Glomerular visceral epithelial cell (primary cell): Measurements from ENCODE around the gene PDILT.

Experiments
- DNase-seq: peaks from one replicate; pipeline ENCODE4 v3.0.0-alpha.2; 2016; ENCODE audit errors: extremely low spot score

Gene PDILT

GRCh38 chr16:20364051-20364450 is 40.5 kb downstream of the PDILT start:
- DNase-seq: no peak

GRCh38 chr16:20363191-20363590 is 41.3 kb downstream of the PDILT start:
- no peak for DNase-seq

- no peak for DNase-seq
Measured at GRCh38 chr16:20359997-20360396, 44.5 kb downstream of the PDILT start.

GRCh38 chr16:20355114-20355782 is 49.3 kb downstream of the PDILT start:
- DNase-seq: no peak

GRCh38 chr16:20353379-20353778 is 51.2 kb downstream of the PDILT start:
- DNase-seq: no peak

GRCh38 chr16:20352615-20353014 is 51.9 kb downstream of the PDILT start, which contains the start of gene UMOD:
UMOD (minus strand) TSS chr16:20352715; CDS start chr16:20350737, 1,978 bp downstream.
- DNase-seq: no peak

GRCh38 chr16:20349615-20350014 is 54.9 kb downstream of the PDILT start:
- no peak for DNase-seq

- DNase-seq: no peak
Measured at GRCh38 chr16:20348365-20349185, 56.0 kb downstream of the PDILT start.

- no peak for DNase-seq
Measured at GRCh38 chr16:20347666-20348364, 56.7 kb downstream of the PDILT start.

- DNase-seq: no peak
Measured at GRCh38 chr16:20344611-20345010, 59.9 kb downstream of the PDILT start.

- no peak for DNase-seq
Measured at GRCh38 chr16:20339744-20340143, 64.8 kb downstream of the PDILT start.

- no peak for DNase-seq
Measured at GRCh38 chr16:20336955-20337354, 67.6 kb downstream of the PDILT start.

- DNase-seq: no peak
Measured at GRCh38 chr16:20334396-20334795, 70.1 kb downstream of the PDILT start.

GRCh38 chr16:20333120-20333519 is 71.4 kb downstream of the PDILT start:
- DNase-seq: no peak

GRCh38 chr16:20332411-20332810 is 72.1 kb downstream of the PDILT start:
- no peak for DNase-seq

GRCh38 chr16:20331635-20332034 is 72.9 kb downstream of the PDILT start:
- DNase-seq: no peak

- no peak for DNase-seq
Measured at GRCh38 chr16:20329392-20330138, 75.0 kb downstream of the PDILT start.

GRCh38 chr16:20327444-20328041 is 77.0 kb downstream of the PDILT start, which contains the start of gene GP2:
GP2 (minus strand) TSS chr16:20327513; CDS start chr16:20326431, 1,082 bp downstream.
- DNase-seq: no peak

GRCh38 chr16:20326321-20326720 is 78.2 kb downstream of the PDILT start:
- DNase-seq: no peak

- DNase-seq: no peak
Measured at GRCh38 chr16:20325005-20325404, 79.5 kb downstream of the PDILT start.

- DNase-seq: no peak
Measured at GRCh38 chr16:20323591-20324117, 80.9 kb downstream of the PDILT start.
